22Rv1 (cell line): Measurements from ENCODE around the gene CUEDC1.
"Not testable (repeated sequence)": the region's sequence is repeated elsewhere in the genome, so short reads cannot be mapped to it uniquely, and the experiment has no call there.

ENCODE experiments used
- H3K27ac ChIP-seq: fragments of 450-650 bp; 2 replicates; pipeline ENCODE4 v1.5.1; 2017
- ZFX ChIP-seq: fragments of 450-650 bp; IDR thresholded peaks from 2 replicates; pipeline ENCODE4 v1.6.1; 2017; ENCODE audit warnings: antibody characterized with exemption, borderline replicate concordance
- TF ChIP-seq, protein P1 (sequence below): fragments of 450-650 bp; IDR thresholded peaks from 2 replicates; pipeline ENCODE4 v1.5.1; 2017; ENCODE audit warnings: mild to moderate bottlenecking

Gene CUEDC1

DNA sequence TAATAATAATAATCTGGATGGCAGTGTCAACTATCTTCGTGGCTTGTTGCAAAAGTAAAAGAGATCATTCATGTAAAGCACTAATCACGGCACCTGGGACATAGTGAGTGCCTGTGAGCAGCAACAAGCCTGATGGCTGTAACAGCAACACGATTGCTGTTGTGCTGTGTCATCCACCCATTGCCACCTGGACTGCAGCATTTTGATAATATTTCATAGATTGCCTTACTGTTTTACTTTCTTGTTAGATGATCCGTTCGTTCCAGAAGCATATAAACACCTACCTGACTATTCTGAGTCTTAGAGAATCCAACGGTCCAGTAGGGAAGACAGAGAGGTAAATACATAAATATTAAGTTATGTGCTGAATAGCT lies 102.3 kb downstream of the CUEDC1 start:
- H3K27ac ChIP-seq = peak overlapping the region; percentile 87
- TF ChIP-seq, protein P1, sequence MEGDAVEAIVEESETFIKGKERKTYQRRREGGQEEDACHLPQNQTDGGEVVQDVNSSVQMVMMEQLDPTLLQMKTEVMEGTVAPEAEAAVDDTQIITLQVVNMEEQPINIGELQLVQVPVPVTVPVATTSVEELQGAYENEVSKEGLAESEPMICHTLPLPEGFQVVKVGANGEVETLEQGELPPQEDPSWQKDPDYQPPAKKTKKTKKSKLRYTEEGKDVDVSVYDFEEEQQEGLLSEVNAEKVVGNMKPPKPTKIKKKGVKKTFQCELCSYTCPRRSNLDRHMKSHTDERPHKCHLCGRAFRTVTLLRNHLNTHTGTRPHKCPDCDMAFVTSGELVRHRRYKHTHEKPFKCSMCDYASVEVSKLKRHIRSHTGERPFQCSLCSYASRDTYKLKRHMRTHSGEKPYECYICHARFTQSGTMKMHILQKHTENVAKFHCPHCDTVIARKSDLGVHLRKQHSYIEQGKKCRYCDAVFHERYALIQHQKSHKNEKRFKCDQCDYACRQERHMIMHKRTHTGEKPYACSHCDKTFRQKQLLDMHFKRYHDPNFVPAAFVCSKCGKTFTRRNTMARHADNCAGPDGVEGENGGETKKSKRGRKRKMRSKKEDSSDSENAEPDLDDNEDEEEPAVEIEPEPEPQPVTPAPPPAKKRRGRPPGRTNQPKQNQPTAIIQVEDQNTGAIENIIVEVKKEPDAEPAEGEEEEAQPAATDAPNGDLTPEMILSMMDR = no peak
- no peak for TF ChIP-seq ZFX

DNA sequence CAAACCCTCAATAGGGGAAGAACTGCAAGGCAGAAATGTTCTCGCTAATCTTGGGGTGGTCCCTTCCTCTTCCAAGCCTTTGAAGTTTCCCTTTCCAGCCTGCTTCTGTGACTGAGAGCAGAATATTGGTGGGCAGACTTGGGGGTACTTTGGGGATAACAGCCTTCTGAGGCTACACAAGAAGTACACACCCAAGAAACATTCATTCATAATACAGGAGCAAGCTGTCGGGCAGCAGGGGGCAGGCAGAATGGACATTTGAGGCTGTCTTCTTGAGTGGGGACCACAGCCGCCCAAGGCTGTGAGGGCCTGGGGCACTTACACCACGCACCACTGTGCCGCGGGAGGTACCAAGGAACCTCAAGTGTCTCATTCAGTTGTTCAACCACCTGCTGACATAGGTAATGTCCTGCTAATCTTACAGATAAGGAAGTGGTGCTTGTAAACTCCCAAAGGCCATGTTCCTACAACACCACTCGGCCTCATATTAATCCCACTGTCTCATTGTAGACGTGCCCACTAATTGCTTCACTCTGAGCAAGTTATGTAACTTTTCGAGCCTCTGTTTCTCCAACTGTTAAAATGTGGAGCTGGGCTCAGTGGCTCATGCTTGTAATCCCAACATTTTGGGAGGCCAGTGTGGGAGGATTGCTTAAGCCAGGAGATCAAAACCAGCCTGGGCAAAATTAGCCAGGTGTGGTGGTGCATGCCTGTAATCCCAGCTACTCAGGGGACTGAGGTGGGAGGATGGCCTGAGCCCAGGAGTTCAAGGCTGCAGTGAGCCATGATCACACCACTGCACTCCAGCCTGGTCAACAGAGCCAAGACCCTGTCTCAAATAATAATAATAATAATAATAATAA lies 102.9 kb downstream of the CUEDC1 start:
- TF ChIP-seq, protein P1 = no peak
- no peak for TF ChIP-seq ZFX
- H3K27ac ChIP-seq = peak overlapping the region; percentile 87

DNA sequence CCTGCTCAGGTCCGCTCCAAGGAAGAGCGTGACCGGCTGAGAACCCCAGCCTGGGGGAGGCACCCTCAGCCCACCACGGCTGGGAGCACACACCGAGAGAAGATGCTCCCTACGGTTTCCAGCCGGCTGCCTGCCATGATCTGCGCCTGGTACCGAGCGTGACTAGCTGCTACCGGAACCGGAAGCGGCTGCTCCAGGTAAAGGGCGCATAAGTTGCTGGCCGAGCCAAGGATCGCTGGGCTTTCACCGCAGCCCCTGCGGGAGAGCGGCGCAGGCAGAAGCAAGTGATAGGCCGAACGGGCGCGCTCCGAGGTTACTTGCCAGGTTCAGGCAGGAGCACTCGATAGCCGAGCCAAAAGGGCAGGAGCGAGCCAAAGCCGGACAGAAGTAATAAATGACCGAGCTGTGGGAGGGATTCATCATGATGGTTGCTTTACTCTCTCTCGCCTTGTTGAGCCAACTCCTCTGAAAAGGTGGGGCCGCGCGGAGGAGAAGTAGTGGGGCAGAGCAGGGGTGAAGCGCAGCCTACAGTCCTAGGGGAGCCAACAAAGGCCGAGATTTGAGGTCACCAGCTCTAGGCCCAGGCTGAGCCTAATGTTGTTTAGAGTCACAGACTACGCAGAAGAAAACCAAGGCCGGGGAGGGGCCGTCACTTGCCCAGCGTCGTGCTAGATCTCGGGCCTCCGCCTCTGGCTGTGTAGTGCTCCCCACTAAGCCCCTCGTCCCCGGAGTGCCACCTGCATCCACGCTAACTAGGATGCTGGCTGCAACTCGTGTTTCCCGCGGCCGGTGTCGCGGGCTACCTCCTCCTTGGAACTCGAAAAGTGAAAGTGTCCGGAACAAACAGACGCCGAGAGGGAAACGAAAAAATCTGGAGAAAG lies 105.1 kb downstream of the CUEDC1 start, which contains the start of gene MRPS23:
Gene MRPS23, minus strand, starts transcription at position 171 of the 881 bp plus-strand sequence. Its CDS starts 34 bp downstream, at position 137.
- H3K27ac ChIP-seq = peak within 1 kb of the TSS; percentile 87
- no peak for TF ChIP-seq ZFX
- TF ChIP-seq, protein P1 = no peak

DNA sequence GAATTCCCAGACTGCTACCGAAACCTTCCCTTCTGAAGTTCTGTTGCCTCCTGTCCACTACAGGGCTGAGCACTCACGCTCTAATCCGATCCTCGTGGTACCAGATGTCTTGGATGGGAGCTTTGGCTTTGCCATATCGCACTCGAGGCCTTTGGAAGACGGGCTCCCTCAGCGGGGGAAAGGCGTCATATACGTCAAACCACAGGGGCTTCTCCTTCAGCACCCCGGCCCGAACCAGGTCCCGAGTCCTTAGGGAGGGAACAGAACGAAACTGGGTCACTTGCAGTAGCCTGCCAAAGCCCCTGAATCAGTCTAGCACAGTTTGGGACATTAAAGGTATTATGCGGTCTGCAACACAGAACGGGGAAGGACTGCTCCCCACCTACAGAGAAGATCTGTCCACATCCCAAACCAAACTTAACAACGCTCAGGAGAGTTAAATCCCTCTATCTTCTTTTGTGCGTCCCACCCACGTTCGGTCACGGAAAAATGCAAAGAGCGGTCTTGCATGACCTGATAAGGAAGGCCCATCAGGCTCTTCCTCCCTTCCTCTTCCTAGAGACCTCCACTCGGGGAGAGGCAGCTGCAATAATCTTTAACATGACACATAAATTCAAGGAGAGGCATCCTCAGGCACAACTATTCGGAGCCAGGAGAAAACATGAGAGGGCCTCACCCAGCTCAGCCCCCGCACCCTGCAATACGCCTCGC lies 105.9 kb downstream of the CUEDC1 start:
- H3K27ac ChIP-seq = peak overlapping the region; percentile 87
- TF ChIP-seq, protein P1 = no peak
- TF ChIP-seq ZFX = no peak

DNA sequence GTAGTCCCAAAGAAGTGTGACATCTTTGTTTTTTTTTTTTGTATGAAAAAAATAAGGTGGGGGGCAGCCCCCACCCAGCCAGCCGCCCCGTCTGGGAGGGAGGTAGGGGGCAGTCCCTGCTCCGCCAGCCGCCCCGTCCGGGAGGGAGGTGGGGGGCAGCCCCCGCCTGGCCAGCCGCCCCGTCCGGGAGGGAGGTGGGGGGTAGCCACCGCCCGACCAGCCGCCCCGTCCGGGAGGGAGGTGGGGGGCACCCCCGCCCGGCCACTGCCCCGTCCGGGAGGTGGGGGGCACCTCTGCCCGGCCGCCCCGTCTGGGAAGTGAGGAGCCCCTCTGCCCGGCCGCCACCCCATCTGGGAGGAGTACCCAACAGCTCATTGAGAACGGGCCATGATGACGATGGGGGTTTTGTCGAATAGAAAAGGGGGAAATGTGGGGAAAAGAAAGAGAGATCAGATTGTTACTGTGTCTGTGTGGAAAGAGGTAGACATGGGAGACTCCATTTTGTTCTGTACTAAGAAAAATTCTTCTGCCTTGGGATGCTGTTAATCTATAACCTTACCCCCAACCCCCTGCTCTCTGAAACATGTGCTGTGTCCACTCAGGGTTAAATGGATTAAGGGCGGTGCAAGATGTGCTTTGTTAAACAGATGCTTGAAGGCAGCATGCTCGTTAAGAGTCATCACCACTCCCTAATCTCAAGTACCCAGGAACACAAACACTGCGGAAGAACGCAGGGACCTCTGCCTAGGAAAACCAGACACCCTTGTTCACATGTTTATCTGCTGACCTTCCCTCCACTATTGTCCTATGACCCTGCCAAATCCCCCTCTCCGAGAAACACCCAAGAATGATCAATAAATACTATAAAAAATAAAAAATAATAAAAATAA lies 108.9 kb downstream of the CUEDC1 start:
- not testable (repeated sequence) for H3K27ac ChIP-seq

DNA sequence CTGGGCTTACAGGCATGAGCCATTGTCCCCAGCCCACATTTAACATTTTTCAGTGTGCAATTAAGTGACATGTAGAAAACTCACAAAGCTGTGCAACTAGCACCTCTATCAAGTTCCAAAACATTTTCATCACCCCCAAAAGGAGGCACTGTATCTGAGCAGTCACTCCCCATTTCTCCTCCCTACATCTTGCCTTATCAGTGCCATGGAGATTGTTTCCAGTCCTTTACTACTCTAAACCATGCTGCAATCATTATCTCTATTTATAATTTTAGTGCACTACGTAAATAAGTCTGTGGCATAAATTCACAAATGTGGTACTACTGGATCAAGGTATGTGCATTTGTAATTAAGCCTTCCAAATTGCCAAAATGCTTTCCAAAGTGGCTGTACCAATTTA lies 112.9 kb downstream of the CUEDC1 start:
- TF ChIP-seq, protein P1 = no peak
- TF ChIP-seq ZFX = no peak
- H3K27ac ChIP-seq = no peak overlapping the region

DNA sequence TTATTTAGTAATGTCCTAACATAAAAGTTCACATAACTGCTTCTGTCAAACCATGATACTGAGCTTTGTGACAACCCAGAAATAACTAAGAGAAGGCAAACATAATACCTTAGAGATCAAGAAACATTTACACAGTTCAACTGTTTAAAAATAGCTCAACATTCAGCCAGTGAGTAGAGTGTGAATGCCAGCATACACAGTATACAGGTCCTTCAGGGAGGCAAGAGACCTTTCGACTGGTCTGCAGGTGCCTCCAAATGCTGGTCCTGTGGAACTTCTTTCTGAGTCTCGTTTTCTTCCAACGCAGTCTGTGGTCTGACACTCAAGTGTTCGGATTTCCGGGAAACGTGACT lies 115.7 kb downstream of the CUEDC1 start:
- H3K27ac ChIP-seq = no peak overlapping the region
- TF ChIP-seq ZFX = no peak
- TF ChIP-seq, protein P1 = no peak
